HG02763 (cell line): Measurements from ENCODE around the gene MGAT2.
"Not testable (repeated sequence)": the region's sequence is repeated elsewhere in the genome, so short reads cannot be mapped to it uniquely, and the experiment has no call there.

Source experiments
- ATAC-seq: cut with Tn5 transposase; IDR thresholded peaks from one replicate; pipeline ENCODE4 v1.9.1; 2021; ENCODE audit warnings: mild to moderate bottlenecking, moderate library complexity; ENCODE audit not compliant: unreplicated experiment

The MGAT2 gene

DNA sequence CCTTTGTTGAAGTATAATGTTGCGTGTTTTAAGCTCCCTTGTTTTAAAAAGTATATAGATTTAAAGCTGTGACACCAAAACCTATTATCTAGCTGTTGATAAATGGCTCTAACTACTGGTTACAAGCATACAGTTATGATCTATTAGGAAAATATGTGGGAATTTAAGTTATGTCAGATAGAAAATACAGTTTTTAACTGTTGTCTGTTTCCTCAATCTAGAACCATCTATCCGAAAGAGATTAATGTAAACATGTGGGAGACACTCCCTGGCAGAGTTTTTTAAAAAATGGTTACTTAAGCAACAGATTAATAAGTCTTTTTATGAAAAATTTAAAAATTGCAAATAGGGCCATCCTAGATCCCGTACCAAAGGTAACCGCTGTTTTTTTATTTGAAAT, 8.3 kb upstream of the MGAT2 start:
- no peak for ATAC-seq

DNA sequence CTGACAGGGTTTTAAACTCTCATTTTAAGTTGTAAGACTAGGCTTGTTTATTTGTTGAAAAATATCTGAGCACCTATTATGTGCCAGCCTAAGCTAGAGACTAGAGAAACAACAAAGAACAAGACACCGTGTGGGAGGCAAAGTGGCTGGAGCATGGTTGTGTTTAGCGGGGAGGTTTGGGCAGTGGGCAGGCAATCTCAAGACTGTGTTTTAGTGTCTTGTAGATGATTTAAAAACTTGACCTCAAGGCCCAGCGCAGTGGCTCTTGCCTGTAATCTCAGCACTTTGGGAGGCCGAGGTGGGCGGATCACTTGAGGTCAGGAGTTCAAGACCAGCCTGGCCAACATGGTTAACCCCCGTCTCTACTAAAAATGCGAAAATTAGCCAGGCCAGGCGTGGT, 7.9 kb upstream of the MGAT2 start:
- no peak for ATAC-seq

GRCh38 chr14:49614196-49614595, 6.4 kb upstream of the MGAT2 start:
- ATAC-seq, result no peak

- no peak for ATAC-seq
These were observed 4.8 kb upstream of the MGAT2 start for GRCh38 chr14:49615776-49616175.

DNA sequence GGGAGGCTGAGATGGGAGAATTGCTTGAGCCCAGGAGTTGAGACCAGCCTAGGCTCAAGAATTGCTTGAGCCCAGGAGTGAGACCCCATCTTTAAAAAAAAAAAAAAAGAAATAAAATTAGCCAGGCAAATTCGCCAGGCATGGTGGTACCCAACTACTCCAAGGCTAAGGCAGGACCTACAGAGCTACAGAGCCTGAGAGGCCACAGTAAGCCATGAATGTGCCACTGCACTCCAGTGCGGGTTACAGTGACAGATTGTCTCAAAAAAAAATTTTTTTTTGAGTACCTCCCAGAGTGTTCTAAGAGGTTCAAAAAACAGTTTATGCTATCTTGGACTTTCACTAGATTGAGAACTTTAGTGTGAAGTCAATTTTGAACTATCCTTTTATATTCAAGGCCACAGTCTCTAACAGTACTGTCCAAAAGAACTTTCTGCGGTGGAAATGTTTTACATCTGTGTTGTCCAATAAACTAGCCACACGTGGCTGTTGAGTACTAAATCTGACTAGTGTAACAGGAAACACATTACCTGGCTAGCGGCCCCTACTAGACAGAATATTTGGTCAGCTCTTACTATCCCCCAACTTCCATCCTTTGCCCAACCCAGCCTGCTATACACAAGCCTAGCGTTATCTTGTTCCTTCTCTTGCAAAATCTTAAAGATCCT, 2.6 kb upstream of the MGAT2 start:
- ATAC-seq, result no peak

DNA sequence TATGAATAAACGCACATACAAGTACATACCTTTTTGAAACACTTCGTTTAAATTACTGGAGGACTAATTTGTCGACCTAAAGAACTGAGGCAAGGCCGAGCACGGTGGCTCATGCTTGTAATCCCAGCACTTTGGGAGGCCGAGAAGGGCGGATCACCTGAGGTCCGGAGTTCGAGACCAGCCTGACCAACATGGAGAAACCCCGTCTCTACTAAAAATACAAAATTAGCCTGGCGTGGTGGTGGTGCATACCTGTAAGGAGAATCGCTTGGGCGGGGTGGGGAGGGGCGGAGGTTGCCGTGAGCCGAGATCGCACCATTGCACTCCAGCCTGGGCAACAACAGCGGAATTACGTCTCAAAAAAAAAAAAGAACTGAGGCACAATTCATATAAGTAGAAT, 1.3 kb upstream of the MGAT2 start:
- ATAC-seq, result not testable (repeated sequence)

GRCh38 chr14:49619730-49620129, 869 bp upstream of the MGAT2 start:
- ATAC-seq, result no peak

DNA sequence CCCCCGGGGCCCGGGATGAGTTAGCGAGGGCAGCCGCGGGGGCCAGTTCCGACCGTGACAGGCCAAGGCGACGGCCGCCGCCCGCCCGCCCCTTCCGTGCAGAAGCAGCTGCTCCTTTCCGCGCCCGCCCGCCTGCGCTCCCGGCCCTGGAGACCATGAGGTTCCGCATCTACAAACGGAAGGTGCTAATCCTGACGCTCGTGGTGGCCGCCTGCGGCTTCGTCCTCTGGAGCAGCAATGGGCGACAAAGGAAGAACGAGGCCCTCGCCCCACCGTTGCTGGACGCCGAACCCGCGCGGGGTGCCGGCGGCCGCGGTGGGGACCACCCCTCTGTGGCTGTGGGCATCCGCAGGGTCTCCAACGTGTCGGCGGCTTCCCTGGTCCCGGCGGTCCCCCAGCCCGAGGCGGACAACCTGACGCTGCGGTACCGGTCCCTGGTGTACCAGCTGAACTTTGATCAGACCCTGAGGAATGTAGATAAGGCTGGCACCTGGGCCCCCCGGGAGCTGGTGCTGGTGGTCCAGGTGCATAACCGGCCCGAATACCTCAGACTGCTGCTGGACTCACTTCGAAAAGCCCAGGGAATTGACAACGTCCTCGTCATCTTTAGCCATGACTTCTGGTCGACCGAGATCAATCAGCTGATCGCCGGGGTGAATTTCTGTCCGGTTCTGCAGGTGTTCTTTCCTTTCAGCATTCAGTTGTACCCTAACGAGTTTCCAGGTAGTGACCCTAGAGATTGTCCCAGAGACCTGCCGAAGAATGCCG, 699 bp downstream of the MGAT2 start:
- peak; percentile 25 for ATAC-seq

- ATAC-seq, result no peak
These were observed 1.5 kb downstream of the MGAT2 start for GRCh38 chr14:49622022-49622607.

GRCh38 chr14:49623387-49623786, 2.8 kb downstream of the MGAT2 start:
- no peak for ATAC-seq

DNA sequence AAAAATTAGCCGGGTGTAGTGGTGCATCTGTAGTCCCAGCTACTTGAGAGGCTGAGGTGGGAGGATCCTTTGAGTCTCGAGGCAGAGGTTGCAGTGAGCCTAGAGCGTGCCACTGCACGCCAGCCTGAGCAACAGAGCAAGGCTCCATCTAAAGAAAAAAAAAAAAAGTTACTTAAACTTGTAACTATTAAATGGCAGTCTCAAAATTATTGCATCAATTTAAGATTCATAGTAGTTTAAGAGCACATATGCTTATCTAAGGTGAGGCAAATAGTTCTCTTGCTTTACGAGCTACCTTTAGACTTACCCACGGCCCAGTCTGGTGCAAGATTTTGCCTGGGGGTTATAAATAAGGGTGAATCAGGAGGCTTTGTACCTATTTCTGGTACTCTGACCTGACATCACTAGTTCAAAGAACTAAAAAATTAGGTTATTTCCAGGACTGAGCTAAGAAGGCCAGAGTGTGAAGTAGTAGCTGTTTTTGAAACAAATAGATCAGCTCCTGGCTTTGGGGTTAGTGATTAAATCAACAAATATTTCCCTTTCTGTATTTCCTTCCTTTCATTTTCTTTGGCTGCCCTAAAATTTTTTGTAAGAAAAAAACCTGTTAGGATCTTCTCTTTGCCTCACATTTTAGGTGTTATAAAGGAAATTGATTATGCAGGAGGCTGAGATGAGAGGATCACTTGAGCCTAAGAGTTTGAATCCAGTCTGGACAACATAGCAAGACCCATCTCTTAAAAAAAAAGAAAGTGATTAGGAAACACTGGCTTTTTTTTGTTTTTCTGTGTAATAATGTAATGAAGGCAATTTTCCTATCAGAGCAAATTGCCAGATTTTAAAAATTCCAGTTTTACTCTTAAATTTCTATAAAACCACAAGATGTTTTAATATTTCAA, 3.6 kb downstream of the MGAT2 start:
- no peak for ATAC-seq

GRCh38 chr14:49633640-49634546, 13.3 kb downstream of the MGAT2 start:
- ATAC-seq, result peak; percentile 71

- peak; percentile 22 for ATAC-seq
These were observed 14.1 kb downstream of the MGAT2 start, which contains the start of gene DNAAF2 for GRCh38 chr14:49634547-49635334. DNAAF2 (minus strand) TSS chr14:49635244; CDS start chr14:49635149, 95 bp downstream.

DNA sequence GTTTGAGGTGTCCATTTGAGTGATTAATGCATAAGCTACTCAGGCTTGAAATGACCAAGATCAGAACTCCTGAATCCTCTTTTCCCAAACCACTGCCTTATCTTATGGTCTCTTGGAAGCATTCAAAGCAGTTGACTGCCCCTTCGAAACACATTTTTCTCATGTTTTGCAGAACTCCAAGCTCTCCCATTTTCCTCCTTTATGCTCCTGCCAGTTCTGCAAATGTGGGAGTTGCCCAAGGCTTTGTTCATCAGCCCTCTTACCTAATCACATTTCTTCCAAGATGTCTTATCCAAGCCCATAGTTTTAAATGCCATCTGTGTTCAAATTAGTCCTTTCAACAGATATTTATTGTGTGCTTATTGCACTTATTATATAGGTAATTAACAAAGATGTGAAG, 16.3 kb downstream of the MGAT2 start:
- no peak for ATAC-seq

- no peak for ATAC-seq
These were observed 17.0 kb downstream of the MGAT2 start for GRCh38 chr14:49637534-49638078.

- no peak for ATAC-seq
These were observed 20.2 kb downstream of the MGAT2 start for GRCh38 chr14:49640540-49641417.

DNA sequence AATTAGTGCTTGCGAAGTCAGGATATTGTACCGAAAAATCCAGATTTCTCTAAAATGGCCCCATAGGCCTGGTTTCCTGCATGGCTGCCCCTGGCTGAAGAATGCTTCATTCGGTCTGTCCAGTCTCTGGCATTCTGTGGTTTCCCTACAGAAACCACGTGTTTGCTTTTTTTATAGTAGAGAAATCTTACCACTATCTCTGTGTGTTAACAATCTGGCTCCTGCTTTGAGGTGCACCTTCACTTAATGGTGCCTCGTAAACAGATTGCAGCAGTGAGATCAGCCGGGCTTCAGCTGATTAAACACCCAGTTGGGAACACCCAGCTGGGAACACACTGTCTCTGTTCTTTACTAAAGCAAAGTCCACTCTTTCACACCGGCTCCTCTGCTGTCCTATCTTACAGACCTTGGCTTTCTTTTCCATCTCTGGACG, 21.1 kb downstream of the MGAT2 start:
- ATAC-seq, result no peak

- no peak for ATAC-seq
These were observed 21.6 kb downstream of the MGAT2 start for GRCh38 chr14:49642163-49642562.
